Spinal cord (tissue), 10 donors: ENCODE measurements around the gene ATXN7. TPM values are rescaled to one million over a fixed set of nuclear protein-coding genes. Genes with fewer than 3 reads are reported as not detected.
A peak's percentile ranks its signal among the peaks of the same experiment; 100 is the strongest.

Experiments
- DNase-seq, 6 donors: peaks; one replicate each; pipeline versions ENCODE4 v3.0.0 to v3.0.0-alpha.2; 2013 to 2015; ENCODE audit warnings: low spot score in 6 of 6, low read depth in 4 of 6
- H3K27ac ChIP-seq: one replicate; pipeline ENCODE4 v1.5.1; 2013; ENCODE audit warnings: low read depth, low read length, control low read depth
- H3K27me3 ChIP-seq: one replicate; pipeline ENCODE4 v1.6.1; 2013; ENCODE audit warnings: low read length; ENCODE audit not compliant: control insufficient read depth, insufficient read depth
- H3K36me3 ChIP-seq: one replicate; pipeline ENCODE4 v1.6.1; 2013; ENCODE audit warnings: low read length; ENCODE audit not compliant: control insufficient read depth, insufficient read depth
- H3K4me1 ChIP-seq: one replicate; pipeline ENCODE4 v1.6.1; 2013; ENCODE audit warnings: low read length; ENCODE audit not compliant: control insufficient read depth, insufficient read depth
- H3K4me3 ChIP-seq: one replicate; pipeline ENCODE4 v1.5.1; 2013; ENCODE audit warnings: low read depth, low read length, control low read depth
- H3K9me3 ChIP-seq: one replicate; pipeline ENCODE4 v1.6.1; 2013; ENCODE audit warnings: low read length; ENCODE audit not compliant: control insufficient read depth, insufficient read depth
- WGBS: methylation state at CpG from one replicate; pipeline ENCODE4 v1.1.5; 2013; ENCODE audit warnings: missing lambda C conversion rate; ENCODE audit not compliant: insufficient coverage; 5-methylcytosine and 5-hydroxymethylcytosine counted together
- polyA plus RNA-seq, 2 donors: library from polyadenylated mRNA; unstranded; fragments of 120-200 nt; gene quantifications; one replicate each; pipeline ENCODE4 v1.2.1, GENCODE V29; 2013; ENCODE audit not compliant: insufficient read length in 2 of 2
- total RNA-seq, 2 donors: library from RNA; depleted of rRNA in 1 of 2; stranded (reverse); fragments of 120-200 nt in 1 of 2; fragments of >200 nt in 1 of 2; gene quantifications; one replicate each; pipeline versions ENCODE4 v1.2.3 to v1.2.4, GENCODE V29; 2013 to 2014
- donor health status: healthy.

ATXN7 gene
- total and polyA plus RNA-seq, 4 donors = 13.8 to 14.9 (median 14.7) TPM

- Histone ChIP-seq H3K4me1 (peaks cover 8% of the 10 kb centered on the region), H3K9me3 (no peaks in the 10 kb centered on the region), H3K4me3 (no peak overlapping the region), H3K36me3 (no peaks in the 10 kb centered on the region), H3K27ac (no peak overlapping the region), H3K27me3 (peaks cover 3% of the 10 kb centered on the region)
- DNase-seq = peak in 1 of 6 donors; percentile 59
- no CpG with 5 or more reads among the region's 2 CpGs for WGBS
Observed at GRCh38 chr3:64033069-64033468, 169.4 kb downstream of the ATXN7 start.

- peaks cover 2% of the 10 kb centered on the region for H3K4me1 ChIP-seq
- no peak overlapping the region for H3K27ac ChIP-seq
Observed at GRCh38 chr3:64037084-64037483, 173.4 kb downstream of the ATXN7 start.

GRCh38 chr3:64038253-64038767 is 174.6 kb downstream of the ATXN7 start:
- no peaks in the 10 kb centered on the region for H3K27me3 ChIP-seq
- H3K9me3 ChIP-seq = no peaks in the 10 kb centered on the region
- DNase-seq = no peak
- 45% methylated on average over 4 of the region's 4 CpGs for WGBS
- no peaks in the 10 kb centered on the region for H3K36me3 ChIP-seq
- H3K27ac ChIP-seq = no peak overlapping the region
- no peak overlapping the region for H3K4me3 ChIP-seq
- peaks cover 2% of the 10 kb centered on the region for H3K4me1 ChIP-seq

More at GRCh38 chr3:64037084-64037483, 173.4 kb downstream of the ATXN7 start:
- Histone ChIP-seq H3K27me3 (no peaks in the 10 kb centered on the region), H3K36me3 (no peaks in the 10 kb centered on the region), H3K4me3 (no peak overlapping the region), H3K9me3 (no peaks in the 10 kb centered on the region)
- DNase-seq = no peak
- WGBS = 100% methylated on average over 5 of the region's 7 CpGs

GRCh38 chr3:64039332-64039731 is 175.7 kb downstream of the ATXN7 start:
- peaks cover 2% of the 10 kb centered on the region for H3K4me1 ChIP-seq
- DNase-seq = peak in 1 of 6 donors; percentile 56
- H3K36me3 ChIP-seq = no peaks in the 10 kb centered on the region
- no peak overlapping the region for H3K4me3 ChIP-seq
- H3K9me3 ChIP-seq = no peaks in the 10 kb centered on the region
- H3K27ac ChIP-seq = peak overlapping the region; percentile 35
- 90% methylated on average over 2 of the region's 4 CpGs for WGBS
- no peaks in the 10 kb centered on the region for H3K27me3 ChIP-seq

- DNase-seq = peak in 2 of 6 donors; percentile 43 to 77
- Histone ChIP-seq H3K27me3 (no peaks in the 10 kb centered on the region), H3K4me1 (peaks cover 2% of the 10 kb centered on the region), H3K27ac (peak overlapping the region; percentile 35), H3K9me3 (no peaks in the 10 kb centered on the region), H3K36me3 (no peaks in the 10 kb centered on the region), H3K4me3 (no peak overlapping the region)
- WGBS = 60% methylated on average over 3 of the region's 5 CpGs
Observed at GRCh38 chr3:64039981-64040733, 176.5 kb downstream of the ATXN7 start.

GRCh38 chr3:64042952-64043351 is 179.3 kb downstream of the ATXN7 start:
- Histone ChIP-seq H3K9me3 (no peaks in the 10 kb centered on the region), H3K27me3 (no peaks in the 10 kb centered on the region), H3K4me3 (no peak overlapping the region), H3K36me3 (no peaks in the 10 kb centered on the region), H3K27ac (no peak overlapping the region), H3K4me1 (peaks cover 9% of the 10 kb centered on the region)
- no CpG with 5 or more reads among the region's 1 CpG for WGBS
- no peak for DNase-seq

- peak in 2 of 6 donors; percentile 51 to 72 for DNase-seq
- Histone ChIP-seq H3K27ac (peak overlapping the region; percentile 67), H3K36me3 (no peaks in the 10 kb centered on the region), H3K4me3 (no peak overlapping the region), H3K27me3 (no peaks in the 10 kb centered on the region), H3K4me1 (peaks cover 8% of the 10 kb centered on the region), H3K9me3 (no peaks in the 10 kb centered on the region)
- WGBS = 45% methylated on average over 3 of the region's 3 CpGs
Observed at GRCh38 chr3:64046592-64046991, 182.9 kb downstream of the ATXN7 start.

- Histone ChIP-seq H3K9me3 (no peaks in the 10 kb centered on the region), H3K27me3 (no peaks in the 10 kb centered on the region), H3K36me3 (no peaks in the 10 kb centered on the region), H3K27ac (peak overlapping the region; percentile 67), H3K4me3 (no peak overlapping the region), H3K4me1 (peaks cover 8% of the 10 kb centered on the region)
- DNase-seq = peak in 2 of 6 donors; percentile 68 to 69
- WGBS = 18% methylated on average over 3 of the region's 6 CpGs
Observed at GRCh38 chr3:64046996-64047594, 183.4 kb downstream of the ATXN7 start.

GRCh38 chr3:64047787-64048186 is 184.1 kb downstream of the ATXN7 start:
- Histone ChIP-seq H3K9me3 (no peaks in the 10 kb centered on the region), H3K27me3 (no peaks in the 10 kb centered on the region), H3K27ac (peak overlapping the region; percentile 67), H3K4me3 (no peak overlapping the region), H3K36me3 (no peaks in the 10 kb centered on the region), H3K4me1 (peaks cover 8% of the 10 kb centered on the region)
- peak in 5 of 6 donors; percentile 57 to 88 (median 68) for DNase-seq
- 19% methylated on average over 4 of the region's 7 CpGs for WGBS
